ENCODE results near the gene RAP1B. TPM values are rescaled to one million over a fixed set of nuclear protein-coding genes. Genes with fewer than 3 reads are reported as not detected.

Gene RAP1B
- polyA plus RNA-seq, 1 donor (not counting 4 experiments of a cell fraction or from before 2014, with no cell fraction given): 274 TPM

DNA sequence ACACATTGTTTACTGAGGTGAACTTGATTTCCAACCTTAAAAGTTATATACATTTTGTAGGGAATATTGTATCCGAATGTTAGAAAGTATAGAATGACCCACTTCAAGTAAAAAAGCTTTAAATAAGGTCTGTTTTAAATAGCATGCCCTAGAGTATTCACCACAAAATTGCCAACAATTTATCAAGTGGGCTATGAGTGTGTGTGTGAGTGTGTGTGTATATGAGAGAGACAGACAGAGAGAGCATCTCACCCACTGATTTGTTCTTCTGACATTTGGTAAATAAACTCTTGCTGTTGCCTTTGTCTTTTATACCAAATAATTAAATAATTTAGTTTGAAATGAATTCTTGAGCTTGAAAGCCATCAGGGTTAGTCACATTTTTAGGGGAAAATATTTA, 29.8 kb upstream of the RAP1B start:
- TF ChIP-seq, protein P1, sequence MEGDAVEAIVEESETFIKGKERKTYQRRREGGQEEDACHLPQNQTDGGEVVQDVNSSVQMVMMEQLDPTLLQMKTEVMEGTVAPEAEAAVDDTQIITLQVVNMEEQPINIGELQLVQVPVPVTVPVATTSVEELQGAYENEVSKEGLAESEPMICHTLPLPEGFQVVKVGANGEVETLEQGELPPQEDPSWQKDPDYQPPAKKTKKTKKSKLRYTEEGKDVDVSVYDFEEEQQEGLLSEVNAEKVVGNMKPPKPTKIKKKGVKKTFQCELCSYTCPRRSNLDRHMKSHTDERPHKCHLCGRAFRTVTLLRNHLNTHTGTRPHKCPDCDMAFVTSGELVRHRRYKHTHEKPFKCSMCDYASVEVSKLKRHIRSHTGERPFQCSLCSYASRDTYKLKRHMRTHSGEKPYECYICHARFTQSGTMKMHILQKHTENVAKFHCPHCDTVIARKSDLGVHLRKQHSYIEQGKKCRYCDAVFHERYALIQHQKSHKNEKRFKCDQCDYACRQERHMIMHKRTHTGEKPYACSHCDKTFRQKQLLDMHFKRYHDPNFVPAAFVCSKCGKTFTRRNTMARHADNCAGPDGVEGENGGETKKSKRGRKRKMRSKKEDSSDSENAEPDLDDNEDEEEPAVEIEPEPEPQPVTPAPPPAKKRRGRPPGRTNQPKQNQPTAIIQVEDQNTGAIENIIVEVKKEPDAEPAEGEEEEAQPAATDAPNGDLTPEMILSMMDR (optimal IDR thresholded peaks at IDR 0.05 in 1 of 3, IDR thresholded peaks at IDR 0.05 in 1 of 3, conservative IDR thresholded peaks at IDR 0.05 in 1 of 3; ENCODE audit: extremely low read depth in 1 of 3, insufficient read depth in 2 of 3, low read length in 3 of 3): no peak
- no peak for TF ChIP-seq EZH2 (IDR thresholded peaks at IDR 0.05; ENCODE audit: low read length)
- Histone ChIP-seq H3K27ac (ENCODE audit: control insufficient read depth, insufficient read depth, low read length) (no peak overlapping the region), H2AFZ (ENCODE audit: control insufficient read depth, low read length) (no peak overlapping the region), H4K20me1 (ENCODE audit: control insufficient read depth, extremely low read depth, insufficient read depth, low read length) (no peaks in the 10 kb centered on the region), H3K27me3 (ENCODE audit: control insufficient read depth, extremely low read depth, insufficient read depth, low read length) (no peaks in the 10 kb centered on the region), H3K9ac (ENCODE audit: control insufficient read depth, extremely low read depth, insufficient read depth, low read length) (no peak overlapping the region), H3K9me1 (ENCODE audit: control insufficient read depth, extremely low read depth, insufficient read depth, low read length) (no peaks in the 10 kb centered on the region), H3K4me2 (ENCODE audit: control insufficient read depth, extremely low read depth, insufficient read depth, low read depth, low read length) (no peak overlapping the region), H3K4me1 (ENCODE audit: control insufficient read depth, extremely low read depth, insufficient read depth, low read length) (peaks cover 15% of the 10 kb centered on the region), H3K9me3 (ENCODE audit: control insufficient read depth, low read depth, low read length) (no peaks in the 10 kb centered on the region), H3K79me2 (ENCODE audit: control insufficient read depth, insufficient read depth, low read length) (no peaks in the 10 kb centered on the region), H3K4me3 (ENCODE audit: control insufficient read depth in 2 of 3, extremely low read depth in 1 of 3, insufficient read depth in 2 of 3, low read depth in 1 of 3, low read length in 3 of 3) (no peak overlapping the region), H3K36me3 (ENCODE audit: control insufficient read depth in 2 of 2, extremely low read depth in 1 of 2, insufficient read depth in 2 of 2, low read length in 2 of 2) (no peaks in the 10 kb centered on the region)
- FAIRE-seq (no peak), DNase-seq (ENCODE audit: low read depth, low spot score) (no peak)
- dilution Hi-C loops (cut with MboI; ENCODE audit: extremely low pct_ligation_motif_present, low sequenced_read_pairs): no loop called here

DNA sequence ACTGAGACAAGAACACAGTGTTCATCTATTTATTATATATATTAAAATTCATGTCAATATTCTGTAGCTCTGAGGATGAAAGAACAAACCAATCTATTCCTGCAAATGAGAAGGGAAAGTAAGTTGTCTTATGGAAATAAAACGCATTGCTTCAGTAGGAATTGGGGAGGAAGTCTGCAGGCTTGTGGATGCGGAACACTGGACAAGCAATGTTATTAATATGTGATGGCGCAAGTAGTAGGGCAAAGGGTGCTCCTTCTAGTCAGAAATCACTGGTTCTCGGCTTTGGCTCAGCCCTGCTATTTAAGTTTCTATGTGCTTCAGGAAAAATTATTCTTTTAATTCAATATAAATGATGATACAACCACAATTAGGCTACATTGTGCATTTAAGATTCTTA, 28.8 kb upstream of the RAP1B start:
- H3K27me3 ChIP-seq (ENCODE audit: control insufficient read depth, extremely low read depth, insufficient read depth, low read length): no peaks in the 10 kb centered on the region
- TF ChIP-seq, protein P1 (optimal IDR thresholded peaks at IDR 0.05 in 1 of 3, IDR thresholded peaks at IDR 0.05 in 1 of 3, conservative IDR thresholded peaks at IDR 0.05 in 1 of 3; ENCODE audit: extremely low read depth in 1 of 3, insufficient read depth in 2 of 3, low read length in 3 of 3): no peak
- no peak for TF ChIP-seq EZH2 (IDR thresholded peaks at IDR 0.05; ENCODE audit: low read length)
- H3K36me3 ChIP-seq (ENCODE audit: control insufficient read depth in 2 of 2, extremely low read depth in 1 of 2, insufficient read depth in 2 of 2, low read length in 2 of 2): no peaks in the 10 kb centered on the region
- H3K9ac ChIP-seq (ENCODE audit: control insufficient read depth, extremely low read depth, insufficient read depth, low read length): no peak overlapping the region
- no peak overlapping the region for H3K4me3 ChIP-seq (ENCODE audit: control insufficient read depth in 2 of 3, extremely low read depth in 1 of 3, insufficient read depth in 2 of 3, low read depth in 1 of 3, low read length in 3 of 3)
- DNase-seq (ENCODE audit: low read depth, low spot score) (no peak), FAIRE-seq (no peak)
- no peaks in the 10 kb centered on the region for H4K20me1 ChIP-seq (ENCODE audit: control insufficient read depth, extremely low read depth, insufficient read depth, low read length)
- H3K27ac ChIP-seq (ENCODE audit: control insufficient read depth, insufficient read depth, low read length): no peak overlapping the region
- H2AFZ ChIP-seq (ENCODE audit: control insufficient read depth, low read length): no peak overlapping the region
- H3K79me2 ChIP-seq (ENCODE audit: control insufficient read depth, insufficient read depth, low read length): no peaks in the 10 kb centered on the region
- dilution Hi-C loops (cut with MboI; ENCODE audit: extremely low pct_ligation_motif_present, low sequenced_read_pairs): no loop called here
- no peaks in the 10 kb centered on the region for H3K9me3 ChIP-seq (ENCODE audit: control insufficient read depth, low read depth, low read length)
- H3K9me1 ChIP-seq (ENCODE audit: control insufficient read depth, extremely low read depth, insufficient read depth, low read length): no peaks in the 10 kb centered on the region
- H3K4me2 ChIP-seq (ENCODE audit: control insufficient read depth, extremely low read depth, insufficient read depth, low read depth, low read length): no peak overlapping the region
- peaks cover 15% of the 10 kb centered on the region for H3K4me1 ChIP-seq (ENCODE audit: control insufficient read depth, extremely low read depth, insufficient read depth, low read length)
